Left lobe of liver (tissue), 2 donors: ENCODE data around the gene RILP. TPM values are rescaled to one million over a fixed set of nuclear protein-coding genes. Genes with fewer than 3 reads are reported as not detected.
A peak's percentile ranks its signal among the peaks of the same experiment; 100 is the strongest.

Experiments used
- ATAC-seq: fragments of 200-7000 bp; cut with Tn5 transposase; one replicate; pipeline ENCODE4 v1.9.1; 2020; ENCODE audit warnings: mild to moderate bottlenecking, moderate library complexity
- DNase-seq: peaks from one replicate; pipeline ENCODE4 v3.0.0-alpha.2; 2020; ENCODE audit warnings: low spot score
- total RNA-seq: library from RNA; stranded (reverse); gene quantifications from one replicate; pipeline ENCODE4 v1.2.1, GENCODE V29; 2021
- donor health status: DM: no; HTN: no; CAD: no; lungs with moderate emphysema.
- donor health status: DM: no; HTN: yes; CAD: no.

The RILP gene
- total RNA-seq, 1 donor from 2014 or later, result 20.9 TPM

- DNase-seq (no peak), ATAC-seq (no peak)
These were observed 14.6 kb downstream of the RILP start for GRCh38 chr17:1634841-1635650.

- DNase-seq (no peak), ATAC-seq (no peak)
These were observed 19.0 kb downstream of the RILP start for GRCh38 chr17:1630662-1631061.

DNA sequence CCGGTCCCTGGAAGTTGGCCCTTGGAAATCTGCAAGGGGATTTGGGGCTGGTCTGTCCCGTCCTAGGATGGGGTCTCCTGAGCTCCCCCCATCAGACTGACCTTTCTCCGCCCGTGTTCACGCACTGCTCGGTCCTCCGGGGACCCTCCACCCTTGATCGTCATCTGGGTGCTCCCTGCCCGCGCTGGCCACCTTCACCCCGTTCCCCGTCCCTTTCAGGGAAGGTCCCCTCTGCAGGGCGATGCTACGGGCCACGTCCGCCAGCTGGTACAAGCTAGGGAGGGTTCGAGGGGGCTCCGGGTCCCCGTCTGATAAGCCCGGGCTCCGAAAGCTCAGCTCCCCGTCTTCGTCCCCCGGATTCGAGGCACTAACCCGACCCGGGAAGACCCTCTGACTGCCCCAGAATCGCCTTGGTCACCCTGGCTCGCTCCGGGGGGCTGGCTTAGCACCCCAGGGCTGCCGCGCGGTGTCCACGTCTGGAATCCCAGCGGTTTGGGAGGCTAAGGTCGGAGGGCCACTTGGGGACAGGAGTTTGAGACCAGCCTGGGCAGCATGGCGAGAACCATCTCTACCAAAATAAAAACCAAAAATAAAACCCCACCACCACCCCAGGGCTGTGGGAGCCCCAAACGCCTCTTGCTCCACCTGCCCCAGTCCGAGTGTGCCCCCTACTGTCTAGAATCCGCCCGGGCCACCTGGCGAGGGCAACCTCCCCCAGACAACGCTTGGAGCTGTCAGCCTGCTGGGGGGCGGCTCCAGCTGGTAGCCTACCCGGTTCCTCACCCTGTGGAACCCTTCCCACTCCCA is 20.0 kb downstream of the RILP start:
- ATAC-seq, result peak; percentile 57
- peak; percentile 67 for DNase-seq

GRCh38 chr17:1628856-1629503 is 20.7 kb downstream of the RILP start:
- ATAC-seq (peak; percentile 75), DNase-seq (peak; percentile 87)

DNA sequence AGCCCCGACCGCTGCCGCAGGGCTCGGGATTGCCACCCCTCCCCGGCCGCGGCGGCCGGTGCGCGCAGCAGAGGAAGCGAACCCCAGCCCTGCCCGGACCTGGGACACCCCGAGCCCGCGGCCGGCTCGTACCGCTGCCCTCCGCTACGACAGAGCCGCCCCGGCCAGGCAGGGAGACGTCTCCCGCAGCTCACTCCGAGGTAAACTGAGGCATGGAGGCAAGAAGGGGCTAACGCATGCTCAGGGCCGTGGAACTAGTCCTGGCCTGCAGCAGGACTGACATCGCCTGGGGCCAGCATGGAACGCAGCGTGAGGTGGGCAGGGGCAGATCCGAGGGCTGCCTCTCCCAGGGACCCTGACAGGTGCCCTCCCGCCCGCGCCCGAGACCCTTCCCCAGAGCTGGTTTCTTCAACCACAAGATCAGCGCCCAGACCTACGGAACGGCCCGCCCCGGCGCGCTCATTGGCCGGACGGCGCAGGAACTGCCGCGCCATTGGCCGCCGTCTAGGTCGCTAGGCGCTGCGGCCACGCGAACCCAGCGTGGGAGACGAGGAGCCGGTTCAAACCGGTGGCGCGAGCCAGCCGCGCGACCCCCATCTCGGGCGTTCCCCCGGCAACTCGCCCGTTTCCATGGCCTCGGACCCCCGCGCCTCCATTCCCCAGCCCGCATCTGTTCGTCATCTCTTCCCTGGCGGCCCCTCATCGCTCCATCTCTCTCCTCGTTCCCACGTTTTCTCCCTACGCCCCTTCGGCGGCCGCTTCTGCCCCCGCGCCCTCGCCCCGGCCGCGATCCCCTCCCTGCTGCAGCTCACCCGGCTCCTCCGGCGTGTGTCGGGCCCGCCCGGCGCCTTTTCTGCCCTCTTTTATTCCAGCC is 21.4 kb downstream of the RILP start, which contains the start of gene SLC43A2:
TSS of gene SLC43A2 (minus strand) at position 853 of the 874 bp plus-strand sequence. CDS start 960 bp downstream, outside the sequence.
- ATAC-seq (peak; percentile 85), DNase-seq (peak; percentile 80)

DNA sequence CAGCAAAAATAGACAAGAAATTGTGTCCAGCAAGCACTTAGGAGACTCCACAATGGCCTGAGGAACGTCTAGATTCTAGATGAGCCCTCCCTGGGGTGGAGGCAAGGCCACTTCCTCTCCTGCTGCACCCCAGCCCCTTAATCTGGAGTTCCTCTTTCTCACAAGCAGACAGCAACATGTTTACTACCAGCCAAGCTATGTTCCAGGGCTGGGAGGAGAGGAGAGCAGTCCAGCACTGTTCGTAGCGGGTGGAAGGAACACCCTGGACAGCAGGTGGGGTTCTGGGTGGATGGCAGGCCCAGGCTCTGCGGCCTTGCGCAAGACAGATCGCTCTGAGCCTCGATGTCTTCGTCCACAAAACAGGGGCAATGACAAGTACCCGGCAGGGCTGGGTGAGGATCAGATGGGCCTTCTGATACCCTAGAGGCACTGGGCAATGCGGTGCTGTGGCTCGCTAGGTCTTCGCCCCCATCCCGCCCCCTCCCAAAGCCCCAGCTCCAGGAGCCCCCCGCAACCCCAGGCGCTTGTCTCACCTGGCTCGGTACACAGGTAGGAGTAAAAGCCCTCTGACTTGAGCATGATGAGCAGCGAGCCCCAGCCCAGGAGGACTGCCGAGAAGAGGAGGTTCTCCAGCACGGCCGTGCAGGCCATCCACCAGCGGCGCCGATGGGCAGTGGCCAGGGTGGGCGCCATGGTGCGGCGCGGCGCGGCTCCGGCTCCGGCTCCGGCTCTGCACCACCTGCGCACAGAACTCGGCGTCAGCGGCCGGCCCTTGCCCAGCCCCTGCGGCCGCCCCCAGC is 22.3 kb downstream of the RILP start:
- DNase-seq (no peak), ATAC-seq (no peak)

- ATAC-seq, result no peak
These were observed 23.3 kb downstream of the RILP start for GRCh38 chr17:1626333-1626732.

DNA sequence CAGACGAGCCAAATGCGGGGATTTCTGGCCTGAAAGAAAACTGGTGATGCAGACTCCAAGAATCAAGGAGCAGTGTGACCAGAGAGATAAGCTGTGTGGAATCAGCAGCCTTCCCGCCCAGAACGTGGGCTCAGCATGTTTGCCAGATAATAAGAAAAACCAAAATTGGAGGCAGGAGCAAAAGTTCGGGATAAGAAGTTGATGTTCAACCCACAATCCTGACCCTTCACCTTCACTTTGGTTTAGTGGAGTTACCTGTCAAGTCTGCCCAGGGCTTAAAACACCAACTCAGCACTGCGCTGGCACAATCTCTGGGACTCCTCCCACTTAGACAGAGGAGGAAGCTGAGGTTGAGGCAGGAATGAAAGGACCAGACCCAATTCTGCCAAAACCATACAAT is 24.1 kb downstream of the RILP start:
- ATAC-seq (no peak), DNase-seq (no peak)

More at GRCh38 chr17:1626333-1626732, 23.3 kb downstream of the RILP start:
- DNase-seq, result no peak

- ATAC-seq (no peak), DNase-seq (no peak)
These were observed 24.6 kb downstream of the RILP start for GRCh38 chr17:1625053-1625452.

DNA sequence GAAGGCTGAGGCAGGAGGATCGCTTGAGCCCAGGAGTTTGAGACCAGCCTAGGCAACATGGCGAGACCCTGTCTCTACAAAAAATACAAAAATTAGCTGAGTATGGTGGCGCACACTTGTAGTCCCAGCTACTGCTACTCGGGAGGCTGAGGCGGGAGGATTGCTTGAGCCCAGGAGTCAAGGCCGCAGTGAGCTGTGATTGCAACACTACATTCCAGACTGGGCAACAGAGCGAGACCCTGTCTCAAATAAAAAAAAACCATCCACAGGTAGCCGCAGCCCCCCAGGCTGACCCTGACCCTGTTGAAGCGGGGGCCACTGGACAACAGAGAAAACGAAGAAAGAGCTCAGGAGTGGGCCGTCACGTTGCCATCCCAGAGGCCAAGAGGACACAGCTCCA is 25.0 kb downstream of the RILP start:
- ATAC-seq (no peak), DNase-seq (no peak)

DNA sequence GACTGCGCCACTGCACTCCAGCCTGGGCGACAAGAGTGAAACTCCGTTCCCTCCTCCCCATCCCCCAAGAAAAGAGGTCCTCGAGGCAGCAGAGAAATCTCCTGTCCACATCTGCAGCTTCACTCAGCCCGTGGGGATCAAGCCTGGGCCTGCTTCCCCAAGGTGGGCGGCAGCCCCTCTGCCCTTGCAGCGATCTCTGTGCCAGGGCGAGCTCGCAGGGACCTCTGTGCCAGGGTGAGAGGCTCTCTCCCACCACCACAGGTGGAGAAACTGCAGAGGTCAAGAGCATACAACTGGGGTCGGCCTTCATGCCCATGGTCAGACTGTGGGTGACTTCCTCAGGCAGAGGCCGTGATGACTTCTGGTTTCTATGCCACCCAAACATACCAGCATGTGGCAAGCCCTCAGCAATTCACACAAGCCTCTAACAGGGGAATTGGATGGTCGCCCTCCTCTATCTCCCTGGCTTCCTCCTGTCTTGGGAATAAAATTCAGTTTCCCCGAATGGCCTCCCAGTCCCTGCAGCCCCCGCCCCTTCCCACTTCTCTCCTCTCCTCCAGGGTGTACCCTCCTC is 26.5 kb downstream of the RILP start:
- DNase-seq (no peak), ATAC-seq (no peak)

DNA sequence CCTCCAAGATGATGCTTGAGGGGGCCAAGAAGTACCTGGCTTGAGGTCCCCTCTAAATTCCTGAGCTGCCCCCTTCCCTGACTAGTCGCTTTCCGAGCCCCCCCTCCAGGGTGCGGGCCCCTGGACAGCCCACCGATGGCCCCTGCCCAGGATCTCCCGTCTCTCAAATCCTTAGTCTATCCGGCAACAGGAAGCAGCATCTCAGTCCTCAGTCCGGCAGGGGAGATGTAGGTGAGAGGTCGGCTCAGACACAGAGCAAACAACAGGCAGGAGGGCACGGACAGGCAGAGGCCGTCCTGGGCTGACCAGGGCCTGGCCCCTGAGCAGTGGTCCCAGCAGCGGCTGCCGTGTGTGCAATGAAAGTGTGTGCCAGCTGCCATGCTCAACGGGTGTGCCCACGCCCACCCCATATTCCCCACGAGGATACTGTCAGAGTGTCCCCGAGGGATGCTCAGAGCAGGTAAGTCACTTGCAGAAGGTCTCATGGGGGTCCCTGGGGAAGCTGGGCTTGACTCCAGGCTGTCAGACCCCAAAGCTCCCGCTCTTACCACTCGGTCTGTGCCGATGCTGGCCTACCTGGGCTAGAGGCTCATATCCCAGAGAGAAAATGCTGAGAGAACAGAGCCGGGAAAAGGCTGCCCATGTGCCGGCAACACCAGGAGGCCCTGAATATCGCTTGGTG is 28.3 kb downstream of the RILP start:
- ATAC-seq, result peak; percentile 60
- no peak for DNase-seq

- ATAC-seq (no peak), DNase-seq (no peak)
These were observed 29.2 kb downstream of the RILP start for GRCh38 chr17:1620486-1620885.

GRCh38 chr17:1617620-1618174 is 32.0 kb downstream of the RILP start:
- ATAC-seq, result peak; percentile 62

GRCh38 chr17:1616101-1616500 is 33.6 kb downstream of the RILP start:
- ATAC-seq (no peak), DNase-seq (no peak)

More at GRCh38 chr17:1617620-1618174, 32.0 kb downstream of the RILP start:
- DNase-seq, result no peak

DNA sequence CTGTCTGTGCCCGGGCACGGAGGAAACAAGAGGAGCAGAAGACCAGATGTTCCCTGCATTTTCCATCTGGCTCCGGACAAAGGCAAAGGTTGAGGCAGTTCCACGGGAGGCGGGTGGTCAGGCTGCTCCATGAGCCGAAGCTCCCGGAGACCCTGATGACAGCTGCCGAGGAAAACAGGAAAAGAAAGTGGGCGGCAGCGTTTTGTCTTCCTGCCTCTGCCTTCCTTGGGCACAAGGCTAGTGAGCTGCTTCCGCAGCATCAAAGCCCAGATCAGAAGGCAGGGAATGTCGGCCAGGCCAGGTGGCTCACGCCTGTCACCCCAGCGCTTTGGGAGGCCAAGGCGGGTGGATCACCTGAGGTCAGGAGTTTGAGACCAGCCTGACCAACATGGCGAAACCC is 37.3 kb downstream of the RILP start:
- peak; percentile 24 for ATAC-seq
- no peak for DNase-seq

DNA sequence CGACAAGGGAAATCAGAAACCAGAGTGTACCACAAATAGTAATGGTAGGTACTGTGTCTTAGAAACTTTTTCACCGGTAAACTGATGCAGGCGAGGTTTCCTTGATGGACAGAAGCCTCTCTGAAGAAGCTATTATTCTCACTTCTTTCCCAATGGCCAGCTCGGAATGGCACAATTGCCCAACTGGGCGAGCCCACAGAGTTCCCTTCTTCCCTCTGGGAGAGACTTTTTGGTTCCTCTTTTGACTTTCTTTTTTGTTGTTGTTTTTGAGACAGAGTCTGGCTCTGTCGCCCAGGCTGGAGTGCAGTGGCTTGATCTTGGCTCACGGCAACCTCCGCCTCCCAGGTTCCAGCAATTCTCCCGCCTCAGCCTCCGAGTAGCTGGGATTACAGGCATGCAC is 38.0 kb downstream of the RILP start:
- DNase-seq, result no peak
- ATAC-seq, result peak; percentile 25

DNA sequence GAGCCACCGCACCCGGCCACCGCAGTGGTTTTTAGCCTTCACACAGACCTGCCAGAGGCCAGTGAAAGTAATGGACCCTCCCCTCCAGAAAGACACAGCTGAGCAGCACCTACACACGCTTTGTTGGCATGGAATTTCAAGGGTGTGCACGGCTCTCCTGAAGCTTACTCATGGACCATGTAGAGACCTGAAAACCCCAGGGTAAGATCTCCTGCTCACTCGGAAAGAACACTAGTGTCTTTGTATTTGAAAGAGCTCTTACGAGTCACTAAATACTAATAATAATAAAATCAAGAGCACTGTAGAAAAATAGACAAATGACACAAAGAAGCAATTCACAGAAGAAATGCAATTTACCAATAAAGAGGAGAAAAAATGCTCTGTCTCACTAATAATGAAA is 41.0 kb downstream of the RILP start:
- ATAC-seq, result no peak
- DNase-seq, result no peak
